GM13977 (cell line): ENCODE results near the gene ZKSCAN8.

Source experiments
- DNase-seq: peaks from one replicate; pipeline ENCODE4 v3.0.0; 2012; ENCODE audit warnings: low spot score
- CTCF ChIP-seq: IDR thresholded peaks from 2 replicates; pipeline ENCODE4 v1.5.1; 2012; ENCODE audit warnings: mild to moderate bottlenecking, control low read depth; ENCODE audit not compliant: insufficient read depth; ENCODE audit errors: extremely low read depth, missing control alignments
- in situ Hi-C: fragments of 300-500 bp; cut with MboI; formaldehyde crosslinking; loops from one replicate; pipeline ENCODE4 v1.12.0; 2022; ENCODE audit warnings: low sequenced_read_pairs, low pct_unique_long_range_greater_than_20kb, mixed read lengths, inconsistent platforms; ENCODE audit not compliant: unreplicated experiment

The ZKSCAN8 gene

GRCh38 chr6:28139860-28140543 is 1.7 kb upstream of the ZKSCAN8 start:
- no peak for TF ChIP-seq CTCF
- in situ Hi-C loops = loop anchor here (10.0 kb wide), 1 partner anchor 215 kb away; no protein-coding TSS in a partner anchor
- DNase-seq = no peak

DNA sequence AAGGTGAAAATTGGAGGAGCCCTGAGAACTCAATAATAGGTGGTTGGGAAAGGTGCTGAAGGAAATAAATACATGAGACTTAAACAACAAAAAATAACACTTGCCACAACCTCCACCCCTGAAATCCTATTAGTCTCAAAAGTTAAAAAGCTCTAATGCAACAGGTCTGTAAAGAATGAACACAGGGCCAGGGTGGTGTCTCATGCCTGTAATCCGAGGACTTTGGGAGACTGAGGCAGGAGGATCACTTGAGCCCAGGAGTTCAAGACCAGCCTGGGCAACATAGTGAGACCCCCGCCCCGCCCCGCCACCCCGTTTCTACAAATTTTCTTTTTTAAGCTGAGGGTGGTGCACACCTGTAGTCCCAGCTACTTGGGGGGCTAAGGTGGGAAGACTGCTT is 1.1 kb upstream of the ZKSCAN8 start:
- TF ChIP-seq CTCF = no peak
- in situ Hi-C loops = no loop called here
- DNase-seq = no peak

DNA sequence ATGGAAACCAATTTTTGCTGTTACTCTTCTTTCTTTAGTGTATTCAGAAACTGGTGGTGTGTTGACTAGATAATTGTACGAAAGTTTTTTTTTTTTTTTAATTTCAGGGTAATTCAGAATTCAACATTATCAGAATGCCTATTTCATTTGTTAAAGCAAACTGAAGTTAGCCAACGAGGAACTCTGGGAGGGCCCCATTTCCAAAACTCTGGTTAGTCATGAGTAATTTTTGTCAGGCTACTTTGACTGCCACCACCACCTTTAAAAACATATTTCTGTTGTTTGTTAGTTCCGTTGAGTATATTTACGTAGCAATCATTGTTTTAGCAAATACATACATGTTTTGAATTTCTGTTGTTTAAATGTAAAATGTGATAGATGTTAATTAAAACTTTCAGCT is 763 bp downstream of the ZKSCAN8 start:
- DNase-seq = no peak
- in situ Hi-C loops = no loop called here
- no peak for TF ChIP-seq CTCF

GRCh38 chr6:28145231-28145630 is 3.5 kb downstream of the ZKSCAN8 start:
- TF ChIP-seq CTCF = no peak
- in situ Hi-C loops = no loop called here
- no peak for DNase-seq

DNA sequence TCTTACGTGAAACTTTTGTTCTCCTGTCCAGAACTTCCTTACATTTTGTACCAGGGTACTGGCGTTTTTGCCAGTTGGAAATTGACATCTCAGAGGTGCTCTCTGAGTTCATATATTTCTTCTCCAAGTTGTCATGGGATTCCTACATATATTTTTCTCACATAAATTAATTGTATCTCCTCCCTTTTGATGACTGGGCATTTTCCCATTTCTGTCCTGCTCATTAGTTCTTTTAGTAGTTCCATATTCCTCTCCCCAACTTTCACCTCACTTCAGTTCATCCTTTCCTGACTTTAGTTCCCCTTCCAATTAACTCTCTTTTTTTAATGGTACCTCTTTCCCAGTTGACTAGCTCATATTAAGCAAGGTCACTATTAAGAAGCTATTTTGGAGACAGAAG is 10.8 kb downstream of the ZKSCAN8 start:
- no peak for DNase-seq
- no peak for TF ChIP-seq CTCF
- in situ Hi-C loops = no loop called here

DNA sequence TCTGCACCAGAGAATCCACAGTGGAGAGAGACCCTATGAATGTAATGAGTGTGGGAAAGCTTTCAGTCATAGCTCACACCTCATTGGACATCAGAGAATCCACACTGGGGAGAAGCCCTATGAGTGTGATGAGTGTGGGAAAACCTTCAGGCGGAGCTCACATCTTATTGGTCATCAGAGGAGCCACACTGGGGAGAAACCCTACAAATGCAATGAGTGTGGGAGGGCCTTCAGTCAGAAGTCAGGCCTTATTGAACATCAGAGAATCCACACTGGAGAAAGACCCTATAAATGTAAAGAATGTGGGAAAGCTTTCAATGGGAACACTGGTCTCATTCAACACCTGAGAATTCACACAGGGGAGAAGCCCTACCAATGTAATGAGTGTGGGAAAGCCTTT is 11.9 kb downstream of the ZKSCAN8 start:
- in situ Hi-C loops = no loop called here

More for the DNA sequence above, 11.9 kb downstream of the ZKSCAN8 start:
- TF ChIP-seq CTCF = no peak
- DNase-seq = no peak
